OCI-LY3 (cell line): ENCODE data around the gene ZNF205.
A peak's percentile ranks its signal among the peaks of the same experiment; 100 is the strongest.

Experiments used
- H2AFZ ChIP-seq: fragments of 200-600, 300-600 bp; shearing (Covaris generic); 2 replicates; pipeline ENCODE4 v1.6.0; 2014; ENCODE audit warnings: antibody characterized with exemption, low read depth, low read length
- H3K27ac ChIP-seq: fragments of 200-600, 300-600 bp; sonication (generic); 2 replicates; pipeline ENCODE4 v1.5.1; 2014; ENCODE audit warnings: mild to moderate bottlenecking, low read length, moderate library complexity, mixed read lengths
- H3K27me3 ChIP-seq: fragments of 200-600, 300-600 bp; sonication (generic); 2 replicates; pipeline ENCODE4 v1.6.1; 2014; ENCODE audit warnings: low read depth, low read length, mixed read lengths
- H3K36me3 ChIP-seq: fragments of 200-600, 300-600 bp; sonication (generic); replicated peaks from 2 replicates; pipeline ENCODE3; 2014; ENCODE audit warnings: low read depth, low read length, mixed read lengths
- H3K4me1 ChIP-seq: fragments of 300-600, 200-600 bp; sonication (generic); 2 replicates; pipeline ENCODE4 v1.6.1; 2014; ENCODE audit warnings: low read length, mixed read lengths
- H3K4me2 ChIP-seq: fragments of 200-600, 300-600 bp; sonication (generic); 2 replicates; pipeline ENCODE4 v1.6.1; 2014; ENCODE audit warnings: low read length, mixed read lengths
- H3K4me3 ChIP-seq: fragments of 300-600, 200-600 bp; sonication (generic); 2 replicates; pipeline ENCODE4 v1.5.1; 2014; ENCODE audit warnings: antibody characterized with exemption, mild to moderate bottlenecking, low read length, moderate library complexity
- H3K79me2 ChIP-seq: fragments of 300-600, 200-600 bp; shearing (Covaris generic); 2 replicates; pipeline ENCODE4 v1.6.1; 2014; ENCODE audit warnings: mild to moderate bottlenecking, low read length, mixed read lengths
- H3K9ac ChIP-seq: fragments of 300-600, 200-600 bp; shearing (Covaris generic); 2 replicates; pipeline ENCODE4 v1.6.0; 2014; ENCODE audit warnings: mild to moderate bottlenecking, low read length, moderate library complexity
- H3K9me3 ChIP-seq: fragments of 200-600, 300-600 bp; shearing (Covaris generic); 2 replicates; pipeline ENCODE4 v1.6.1; 2014; ENCODE audit warnings: low read length, mixed read lengths; ENCODE audit not compliant: insufficient read depth
- H4K20me1 ChIP-seq: fragments of 200-600, 300-600 bp; sonication (generic); 2 replicates; pipeline ENCODE4 v1.6.1; 2016; ENCODE audit warnings: low read length, mixed read lengths; ENCODE audit not compliant: insufficient read depth
- EZH2phosphoT487 ChIP-seq: fragments of 200-600 bp; shearing (Covaris generic); IDR thresholded peaks from 2 replicates; pipeline ENCODE4 v1.6.1; 2018; ENCODE audit warnings: antibody characterized with exemption, mixed run types, low read depth
- TF ChIP-seq, protein P1 (sequence below): fragments of 200-600, 300-600 bp; sonication (generic); IDR thresholded peaks from 2 replicates; pipeline ENCODE4 v1.5.1; 2014; ENCODE audit warnings: antibody characterized with exemption, low read length, low read depth

ZNF205 gene

DNA sequence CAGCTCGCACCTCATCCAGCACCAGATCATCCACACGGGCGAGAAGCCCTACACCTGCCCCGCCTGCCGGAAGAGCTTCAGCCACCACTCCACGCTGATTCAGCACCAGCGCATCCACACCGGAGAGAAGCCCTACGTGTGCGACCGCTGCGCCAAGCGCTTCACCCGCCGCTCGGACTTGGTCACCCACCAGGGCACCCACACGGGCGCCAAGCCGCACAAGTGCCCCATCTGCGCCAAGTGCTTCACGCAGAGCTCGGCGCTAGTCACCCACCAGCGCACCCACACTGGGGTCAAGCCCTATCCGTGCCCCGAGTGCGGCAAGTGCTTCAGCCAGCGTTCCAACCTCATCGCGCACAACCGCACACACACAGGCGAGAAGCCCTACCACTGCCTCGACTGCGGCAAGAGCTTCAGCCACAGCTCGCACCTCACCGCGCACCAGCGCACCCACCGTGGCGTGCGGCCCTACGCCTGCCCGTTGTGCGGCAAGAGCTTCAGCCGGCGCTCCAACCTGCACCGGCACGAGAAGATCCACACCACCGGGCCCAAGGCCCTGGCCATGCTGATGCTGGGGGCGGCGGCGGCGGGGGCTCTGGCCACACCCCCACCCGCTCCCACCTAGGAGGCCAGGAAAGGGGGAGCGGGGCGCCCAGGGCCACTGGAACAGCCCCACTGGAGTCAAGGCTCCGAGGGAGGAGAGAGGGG is 7.5 kb downstream of the ZNF205 start:
- Histone ChIP-seq H3K4me3 (no peak overlapping the region), H3K4me2 (no peak overlapping the region), H2AFZ (no peak overlapping the region), H3K9ac (no peak overlapping the region), H3K79me2 (no peaks in the 10 kb centered on the region), H3K27ac (no peak overlapping the region), H3K36me3 (no peaks in the 10 kb centered on the region), H3K4me1 (peaks cover 12% of the 10 kb centered on the region), H3K9me3 (no peaks in the 10 kb centered on the region), H3K27me3 (peaks cover 10% of the 10 kb centered on the region; the same call in 1 of the 2 replicates), H4K20me1 (no peaks in the 10 kb centered on the region)
- TF ChIP-seq, protein P1, sequence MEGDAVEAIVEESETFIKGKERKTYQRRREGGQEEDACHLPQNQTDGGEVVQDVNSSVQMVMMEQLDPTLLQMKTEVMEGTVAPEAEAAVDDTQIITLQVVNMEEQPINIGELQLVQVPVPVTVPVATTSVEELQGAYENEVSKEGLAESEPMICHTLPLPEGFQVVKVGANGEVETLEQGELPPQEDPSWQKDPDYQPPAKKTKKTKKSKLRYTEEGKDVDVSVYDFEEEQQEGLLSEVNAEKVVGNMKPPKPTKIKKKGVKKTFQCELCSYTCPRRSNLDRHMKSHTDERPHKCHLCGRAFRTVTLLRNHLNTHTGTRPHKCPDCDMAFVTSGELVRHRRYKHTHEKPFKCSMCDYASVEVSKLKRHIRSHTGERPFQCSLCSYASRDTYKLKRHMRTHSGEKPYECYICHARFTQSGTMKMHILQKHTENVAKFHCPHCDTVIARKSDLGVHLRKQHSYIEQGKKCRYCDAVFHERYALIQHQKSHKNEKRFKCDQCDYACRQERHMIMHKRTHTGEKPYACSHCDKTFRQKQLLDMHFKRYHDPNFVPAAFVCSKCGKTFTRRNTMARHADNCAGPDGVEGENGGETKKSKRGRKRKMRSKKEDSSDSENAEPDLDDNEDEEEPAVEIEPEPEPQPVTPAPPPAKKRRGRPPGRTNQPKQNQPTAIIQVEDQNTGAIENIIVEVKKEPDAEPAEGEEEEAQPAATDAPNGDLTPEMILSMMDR = no peak
- TF ChIP-seq EZH2phosphoT487 = no peak

DNA sequence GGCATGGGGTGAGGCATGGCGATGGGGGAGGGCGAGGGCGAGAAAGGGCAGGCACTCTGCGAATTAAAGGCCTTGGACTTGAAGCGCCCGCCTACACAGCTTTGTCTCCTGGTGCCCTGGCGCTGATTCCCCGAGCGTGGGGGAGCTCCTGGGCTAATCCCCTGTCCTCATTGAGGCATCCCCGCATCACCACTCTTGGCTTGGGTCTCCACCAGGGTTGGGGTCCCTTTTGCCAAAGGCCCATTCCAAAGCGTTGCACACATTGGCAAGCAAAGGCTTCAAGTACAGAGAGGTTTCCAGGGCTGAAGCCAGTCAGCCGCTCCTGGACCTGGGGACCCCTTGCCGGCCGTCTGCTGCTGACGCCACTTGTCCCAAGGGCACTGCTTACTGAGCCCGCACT is 8.0 kb downstream of the ZNF205 start:
- peaks cover 16% of the 10 kb centered on the region for H3K4me1 ChIP-seq
- H2AFZ ChIP-seq = no peak overlapping the region
- no peak overlapping the region for H3K4me3 ChIP-seq
- H4K20me1 ChIP-seq = no peaks in the 10 kb centered on the region
- no peaks in the 10 kb centered on the region for H3K36me3 ChIP-seq
- peaks cover 7% of the 10 kb centered on the region; the same call in 1 of the 2 replicates for H3K27me3 ChIP-seq
- TF ChIP-seq, protein P1 = no peak
- no peak for TF ChIP-seq EZH2phosphoT487
- no peaks in the 10 kb centered on the region for H3K9me3 ChIP-seq
- H3K27ac ChIP-seq = no peak overlapping the region
- no peak overlapping the region for H3K4me2 ChIP-seq
- no peak overlapping the region for H3K9ac ChIP-seq
- no peaks in the 10 kb centered on the region for H3K79me2 ChIP-seq

DNA sequence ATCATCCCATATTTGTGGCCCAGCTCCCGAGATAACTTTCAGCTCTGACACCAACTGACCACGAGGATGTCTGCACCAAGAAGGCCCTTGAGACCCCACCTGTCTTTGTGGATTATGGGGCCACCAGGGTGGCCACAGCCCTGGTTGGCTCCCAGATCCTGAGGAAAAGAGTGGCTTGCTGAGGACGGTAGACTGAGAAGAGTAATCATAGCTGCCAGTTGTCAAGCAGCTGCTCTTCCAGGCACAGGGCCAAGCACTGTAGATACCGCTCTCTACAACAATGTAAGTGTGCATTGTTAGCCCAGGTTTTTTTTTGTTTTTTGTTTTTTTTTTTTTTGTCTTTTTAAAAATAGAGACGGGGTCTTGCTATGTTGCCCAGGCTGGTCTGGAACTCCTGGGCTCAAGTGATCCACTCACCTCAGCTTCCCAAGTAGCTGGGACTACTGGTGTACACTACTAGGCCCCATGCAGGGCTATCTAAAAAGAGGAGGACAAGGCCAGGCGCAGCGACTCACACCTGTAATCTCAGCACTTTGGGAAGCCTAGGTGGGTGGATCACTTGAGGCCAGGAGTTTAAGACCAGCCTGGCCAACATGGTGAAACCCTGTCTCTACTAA is 9.6 kb downstream of the ZNF205 start:
- Histone ChIP-seq H3K27me3 (peaks cover 7% of the 10 kb centered on the region; the same call in 1 of the 2 replicates), H3K4me2 (no peak overlapping the region), H3K27ac (no peak overlapping the region), H3K9ac (no peak overlapping the region), H4K20me1 (no peaks in the 10 kb centered on the region), H2AFZ (no peak overlapping the region), H3K79me2 (no peaks in the 10 kb centered on the region), H3K36me3 (peaks cover under 1% of the 10 kb centered on the region), H3K9me3 (no peaks in the 10 kb centered on the region), H3K4me1 (peaks cover 16% of the 10 kb centered on the region), H3K4me3 (no peak overlapping the region)
- TF ChIP-seq EZH2phosphoT487 = no peak
- TF ChIP-seq, protein P1 = no peak

DNA sequence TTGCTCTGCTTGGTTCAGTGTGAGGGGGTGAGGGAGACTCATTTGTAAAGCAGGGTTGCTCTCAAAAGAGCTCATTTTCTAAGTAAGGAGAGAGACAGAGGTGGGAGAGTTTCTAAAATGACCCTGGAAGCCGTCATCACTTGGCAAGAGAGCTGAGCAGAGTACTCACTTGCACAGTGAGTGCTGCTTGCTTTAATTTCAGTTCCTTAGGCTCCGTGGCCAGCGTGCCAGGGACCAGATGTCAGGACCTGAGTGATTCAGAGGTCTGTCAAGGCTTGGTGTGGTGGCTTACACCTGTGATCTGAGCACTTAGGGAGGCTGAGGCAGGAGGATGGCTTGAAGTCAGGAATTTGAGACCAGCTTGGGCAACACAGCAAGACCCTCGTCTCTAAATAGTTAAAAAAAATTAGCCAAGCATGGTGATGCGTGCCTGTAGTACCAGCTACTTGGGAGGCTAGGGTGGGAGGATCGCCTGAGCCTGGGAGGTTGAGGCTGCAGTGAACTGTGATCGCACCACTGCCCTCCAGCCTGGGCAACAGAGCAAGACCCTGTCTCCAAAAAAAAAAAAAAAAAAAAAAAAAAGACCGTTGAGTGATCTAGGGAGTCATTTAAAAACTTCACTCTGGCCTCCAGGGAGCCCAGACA is 10.7 kb downstream of the ZNF205 start:
- H3K27ac ChIP-seq = no peak overlapping the region
- H3K4me3 ChIP-seq = peak overlapping the region; percentile 96
- H3K4me2 ChIP-seq = peak overlapping the region; percentile 81

More for the DNA sequence above, 10.7 kb downstream of the ZNF205 start:
- peaks cover 7% of the 10 kb centered on the region; the same call in 1 of the 2 replicates for H3K27me3 ChIP-seq
- peaks cover 16% of the 10 kb centered on the region for H3K4me1 ChIP-seq
- peaks cover 10% of the 10 kb centered on the region for H3K36me3 ChIP-seq
- H3K79me2 ChIP-seq = no peaks in the 10 kb centered on the region
- H3K9ac ChIP-seq = no peak overlapping the region
- H2AFZ ChIP-seq = peak overlapping the region; percentile 39; the same call in 1 of the 2 replicates
- no peaks in the 10 kb centered on the region for H3K9me3 ChIP-seq
- no peaks in the 10 kb centered on the region for H4K20me1 ChIP-seq
- TF ChIP-seq EZH2phosphoT487 = no peak
- TF ChIP-seq, protein P1 = no peak
